ENCODE data around the gene PRKCE. TPM values are rescaled to one million over a fixed set of nuclear protein-coding genes. Genes with fewer than 3 reads are reported as not detected.
A peak's percentile ranks its signal among the peaks of the same experiment; 100 is the strongest.
"Not testable (repeated sequence)": the region's sequence is repeated elsewhere in the genome, so short reads cannot be mapped to it uniquely, and the experiment has no call there.

The PRKCE gene
- total RNA-seq, 1 donor from 2014 or later: 14.8 TPM

DNA sequence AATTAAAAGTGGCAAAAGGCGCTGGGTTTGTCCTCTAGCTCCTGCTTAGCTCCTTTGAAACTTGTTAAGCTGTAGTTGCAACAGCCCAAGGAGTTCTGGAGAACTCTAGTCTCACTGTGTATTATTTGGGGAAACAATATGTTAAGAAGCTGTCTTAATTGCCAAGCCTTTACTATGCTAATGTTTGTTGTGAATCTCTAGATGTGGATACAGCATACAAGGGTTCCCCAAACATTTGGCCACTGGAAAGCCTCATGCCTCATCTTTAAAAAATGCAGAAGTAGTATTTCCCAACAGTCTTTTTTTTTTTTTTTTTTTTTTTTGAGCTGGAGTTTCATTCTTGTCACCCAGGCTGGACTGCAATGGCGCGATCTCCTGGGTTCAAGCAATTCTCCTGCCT is 236.7 kb downstream of the PRKCE start:
- no peak for DNase-seq
- ATAC-seq: peak; percentile 2
- intact Hi-C loops (cut with micrococcal nuclease): no loop called here

GRCh38 chr2:45888641-45889040 is 237.2 kb downstream of the PRKCE start:
- no peak for ATAC-seq
- intact Hi-C loops (cut with micrococcal nuclease): no loop called here
- DNase-seq: no peak

- intact Hi-C loops (cut with micrococcal nuclease): no loop called here
- peak; percentile 64 for ATAC-seq
Measured at GRCh38 chr2:45889053-45889452, 237.6 kb downstream of the PRKCE start.

GRCh38 chr2:45889620-45890370 is 238.3 kb downstream of the PRKCE start:
- intact Hi-C loops (cut with micrococcal nuclease): no loop called here
- ATAC-seq (peak; percentile 32), DNase-seq (no peak)

More at GRCh38 chr2:45889053-45889452, 237.6 kb downstream of the PRKCE start:
- peak; percentile 51 for DNase-seq

- ATAC-seq; intact Hi-C loops (cut with micrococcal nuclease); DNase-seq: not testable (repeated sequence)
Measured at GRCh38 chr2:45890371-45890646, 238.8 kb downstream of the PRKCE start.

GRCh38 chr2:45890819-45891218 is 239.3 kb downstream of the PRKCE start:
- no peak for DNase-seq
- ATAC-seq: peak; percentile 9
- intact Hi-C loops (cut with micrococcal nuclease): no loop called here

- intact Hi-C loops (cut with micrococcal nuclease): no loop called here
- DNase-seq (no peak), ATAC-seq (no peak)
Measured at GRCh38 chr2:45891719-45892424, 240.4 kb downstream of the PRKCE start.

DNA sequence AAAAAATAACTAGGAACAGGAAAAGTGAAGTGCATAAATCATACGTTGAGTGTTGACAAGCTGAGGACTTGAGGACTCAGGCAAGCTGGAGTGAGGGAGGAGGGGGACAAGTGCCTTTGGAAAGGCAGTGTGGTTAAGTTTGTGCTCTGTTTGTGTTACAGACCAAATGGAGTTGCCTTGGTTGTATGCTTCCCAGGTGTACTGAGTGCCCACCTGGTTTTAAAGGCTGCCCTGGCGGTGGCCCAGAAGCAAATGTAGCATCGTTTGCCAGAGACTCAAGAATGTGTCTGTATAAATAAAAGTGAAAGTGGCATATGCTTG is 240.9 kb downstream of the PRKCE start:
- no peak for DNase-seq
- no peak for ATAC-seq
- intact Hi-C loops (cut with micrococcal nuclease): no loop called here

- intact Hi-C loops (cut with micrococcal nuclease): no loop called here
- peak; percentile 31 for ATAC-seq
- no peak for DNase-seq
Measured at GRCh38 chr2:45892757-45893156, 241.3 kb downstream of the PRKCE start.

GRCh38 chr2:45894211-45894610 is 242.7 kb downstream of the PRKCE start:
- intact Hi-C loops (cut with micrococcal nuclease): no loop called here
- no peak for ATAC-seq
- no peak for DNase-seq

DNA sequence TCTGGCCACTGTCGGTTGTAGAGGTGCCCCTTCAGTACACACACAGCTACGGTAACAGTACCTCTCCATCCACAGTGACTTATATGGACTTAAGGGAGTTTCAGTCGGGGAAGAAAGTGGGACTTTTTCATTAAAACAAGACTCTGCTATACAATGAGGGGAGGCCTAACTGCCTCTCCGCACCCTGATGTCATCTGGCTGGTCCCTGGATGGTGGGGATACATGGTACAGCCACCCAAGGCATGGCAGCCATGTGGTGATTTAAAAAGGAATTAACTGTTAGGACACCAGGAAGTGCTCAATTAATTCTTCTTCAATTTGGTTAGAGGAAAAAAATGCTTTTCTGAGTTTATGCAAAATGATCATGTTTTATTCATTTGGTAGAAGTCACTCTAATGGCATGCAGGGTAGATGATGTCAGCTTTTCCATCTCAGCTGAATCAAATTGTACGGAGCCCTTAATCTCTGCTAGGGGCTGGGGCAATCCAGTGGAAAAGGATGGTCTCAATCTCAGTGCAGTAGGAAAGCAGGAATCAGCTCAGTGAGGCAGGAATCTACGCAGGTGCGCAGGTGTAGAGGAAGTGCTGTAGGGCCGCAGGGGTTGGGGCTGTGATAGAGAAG is 243.9 kb downstream of the PRKCE start:
- DNase-seq (no peak), ATAC-seq (no peak)
- intact Hi-C loops (cut with micrococcal nuclease): no loop called here

- ATAC-seq: no peak
- no peak for DNase-seq
- intact Hi-C loops (cut with micrococcal nuclease): no loop called here
Measured at GRCh38 chr2:45896311-45896710, 244.8 kb downstream of the PRKCE start.

DNA sequence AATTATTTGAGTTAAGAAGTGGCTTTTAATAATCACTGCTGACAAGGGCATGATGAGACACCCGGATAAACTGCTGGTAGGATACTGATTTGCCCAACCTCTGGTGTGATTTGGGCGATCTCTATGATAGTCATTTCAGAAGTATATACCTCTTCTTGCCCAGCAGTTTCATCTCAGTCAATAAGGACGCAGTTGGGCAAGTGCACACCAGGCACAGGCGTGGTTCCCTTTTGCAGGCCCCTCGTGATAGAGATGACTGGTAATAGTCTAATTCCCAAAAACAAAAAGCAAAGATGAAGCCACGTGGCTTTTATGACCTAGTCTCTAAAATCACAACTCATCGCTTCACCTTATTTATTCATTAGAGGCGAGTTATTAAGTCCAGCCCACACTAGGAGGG is 246.4 kb downstream of the PRKCE start:
- intact Hi-C loops (cut with micrococcal nuclease): no loop called here
- no peak for DNase-seq
- ATAC-seq: no peak

- intact Hi-C loops (cut with micrococcal nuclease): no loop called here
- ATAC-seq (peak; percentile 71), DNase-seq (no peak)
Measured at GRCh38 chr2:45898819-45899218, 247.3 kb downstream of the PRKCE start.

- ATAC-seq (no peak), DNase-seq (no peak)
- intact Hi-C loops (cut with micrococcal nuclease): no loop called here
Measured at GRCh38 chr2:45899926-45900325, 248.5 kb downstream of the PRKCE start.

DNA sequence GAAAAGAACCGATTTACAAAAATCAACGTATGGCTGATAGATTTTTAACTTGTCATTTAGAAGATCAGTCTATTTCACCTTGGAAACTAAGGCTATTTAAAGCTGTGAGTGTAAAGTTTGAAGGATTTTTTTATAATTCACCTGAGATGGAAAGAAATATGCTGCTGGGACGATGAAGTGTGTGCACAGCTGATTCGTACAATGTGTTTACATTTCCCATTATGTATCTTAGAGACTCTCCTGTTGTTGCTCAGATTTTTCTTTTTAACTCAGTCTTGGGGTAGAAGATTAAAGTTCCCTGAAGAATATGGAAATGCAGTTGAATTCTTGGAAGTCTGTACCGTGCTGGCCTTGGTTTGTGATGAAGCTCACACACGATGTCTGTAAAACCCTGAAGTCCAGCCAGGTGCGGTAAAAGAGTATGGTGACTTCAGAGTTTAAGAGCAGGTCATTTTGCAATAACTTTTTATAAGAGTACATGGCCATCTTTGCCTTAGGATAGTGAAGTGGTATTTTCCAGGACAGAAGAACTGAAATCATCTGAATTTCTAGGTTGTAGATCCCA is 250.1 kb downstream of the PRKCE start:
- ATAC-seq: no peak
- DNase-seq: no peak
- intact Hi-C loops (cut with micrococcal nuclease): no loop called here

DNA sequence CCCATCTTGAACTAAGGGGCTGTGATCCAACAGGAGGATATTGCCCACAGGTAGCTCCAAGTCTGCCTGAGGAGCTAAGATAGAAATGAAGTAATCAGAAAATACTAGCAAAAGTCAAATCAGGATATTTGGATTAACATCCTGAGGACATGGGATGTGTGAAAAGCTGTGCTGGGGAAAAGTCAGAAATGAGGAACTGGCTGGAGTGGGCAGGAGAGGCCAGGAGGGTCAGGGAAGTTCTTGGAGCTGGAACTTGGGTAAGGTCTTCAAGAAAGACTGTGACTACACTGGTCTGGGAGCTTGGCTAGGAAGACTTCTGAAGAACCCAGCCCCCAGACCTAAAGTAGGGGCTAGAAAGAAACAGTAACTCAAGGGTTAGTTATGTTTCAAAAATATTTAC is 250.9 kb downstream of the PRKCE start:
- no peak for ATAC-seq
- intact Hi-C loops (cut with micrococcal nuclease): no loop called here
- DNase-seq: no peak

- intact Hi-C loops (cut with micrococcal nuclease): no loop called here
- DNase-seq: no peak
- ATAC-seq: no peak
Measured at GRCh38 chr2:45902781-45903375, 251.4 kb downstream of the PRKCE start.

DNA sequence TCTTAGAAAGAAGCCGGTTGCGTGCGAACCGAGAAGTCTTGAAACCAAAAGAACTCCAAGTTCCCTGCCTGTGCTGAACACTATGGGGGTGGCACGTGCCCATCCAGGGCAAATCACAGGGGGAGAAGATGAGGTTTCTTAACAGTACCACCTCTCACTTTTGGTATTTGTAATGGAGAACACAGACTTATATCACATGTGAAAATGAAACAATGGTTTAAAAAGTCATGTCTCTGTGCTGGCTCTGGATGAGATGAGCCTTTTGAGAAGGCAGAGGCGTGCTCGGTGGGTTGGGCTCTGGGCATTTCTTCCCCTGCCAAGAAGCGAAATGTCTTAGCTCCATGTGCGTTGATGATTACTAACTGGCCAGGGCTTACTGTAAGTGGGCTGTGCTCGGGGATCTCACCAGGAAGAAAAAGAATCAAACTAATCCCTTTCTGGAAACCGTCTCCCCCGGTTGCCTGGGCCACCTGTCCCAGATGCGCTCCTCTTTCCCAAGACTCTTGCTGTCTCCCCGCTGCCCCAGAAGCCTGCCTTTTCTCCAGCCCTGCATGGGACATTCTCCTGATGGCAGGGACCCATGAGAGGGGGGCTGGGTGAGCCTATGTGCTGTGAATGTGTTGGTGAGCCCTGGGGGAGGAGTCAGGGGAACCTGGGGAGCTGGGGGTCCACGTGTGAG is 252.9 kb downstream of the PRKCE start:
- intact Hi-C loops (cut with micrococcal nuclease): no loop called here
- ATAC-seq (no peak), DNase-seq (no peak)

Data from left ventricle myocardium superior (tissue), 1 donor.